M059J (cell line): ENCODE results near the gene JHY. TPM values are rescaled to one million over a fixed set of nuclear protein-coding genes. Genes with fewer than 3 reads are reported as not detected.

Experiments used
- DNase-seq: peaks from one replicate; pipeline ENCODE4 v3.0.0-alpha.2; 2012; ENCODE audit warnings: low read depth
- total RNA-seq: library from RNA; depleted of rRNA; stranded (reverse); fragments of >200 nt; shearing (Covaris generic); gene quantifications from 2 replicates; pipeline ENCODE4 v1.2.3, GENCODE V29; 2014

The JHY gene
- total RNA-seq, 1 experiment from 2014 or later, result 6.2 TPM

GRCh38 chr11:122871302-122871701 lies 11.3 kb upstream of the JHY start:
- DNase-seq, result no peak

- peak; percentile 74 for DNase-seq
These were observed 10.5 kb upstream of the JHY start for GRCh38 chr11:122872046-122872445.

GRCh38 chr11:122874991-122875390 lies 7.6 kb upstream of the JHY start:
- no peak for DNase-seq

- no peak for DNase-seq
These were observed 4.8 kb upstream of the JHY start for GRCh38 chr11:122877732-122878131.

GRCh38 chr11:122879785-122880184 lies 2.8 kb upstream of the JHY start:
- DNase-seq, result no peak

- DNase-seq, result peak; percentile 83
These were observed 492 bp downstream of the JHY start for GRCh38 chr11:122882857-122883645.

GRCh38 chr11:122883646-122883979 lies 1.1 kb downstream of the JHY start:
- DNase-seq, result no peak

- DNase-seq, result no peak
These were observed 5.6 kb downstream of the JHY start for GRCh38 chr11:122888162-122888561.

GRCh38 chr11:122893131-122893530 lies 10.6 kb downstream of the JHY start:
- DNase-seq, result peak; percentile 10

GRCh38 chr11:122895563-122895962 lies 13.0 kb downstream of the JHY start:
- peak; percentile 48 for DNase-seq

GRCh38 chr11:122897606-122898210 lies 15.1 kb downstream of the JHY start:
- peak; percentile 79 for DNase-seq

GRCh38 chr11:122898799-122899198 lies 16.2 kb downstream of the JHY start:
- DNase-seq, result no peak

- no peak for DNase-seq
These were observed 18.1 kb downstream of the JHY start for GRCh38 chr11:122900587-122901202.

GRCh38 chr11:122902951-122903350 lies 20.4 kb downstream of the JHY start:
- no peak for DNase-seq

GRCh38 chr11:122910775-122911174 lies 28.2 kb downstream of the JHY start:
- peak; percentile 29 for DNase-seq

GRCh38 chr11:122917311-122917710 lies 34.8 kb downstream of the JHY start:
- peak; percentile 78 for DNase-seq

GRCh38 chr11:122918734-122919133 lies 36.2 kb downstream of the JHY start:
- no peak for DNase-seq

- no peak for DNase-seq
These were observed 38.0 kb downstream of the JHY start for GRCh38 chr11:122920579-122920978.

GRCh38 chr11:122922893-122923292 lies 40.3 kb downstream of the JHY start:
- no peak for DNase-seq

GRCh38 chr11:122923302-122923701 lies 40.7 kb downstream of the JHY start:
- no peak for DNase-seq

GRCh38 chr11:122931510-122931909 lies 49.0 kb downstream of the JHY start:
- no peak for DNase-seq

- no peak for DNase-seq
These were observed 50.9 kb downstream of the JHY start for GRCh38 chr11:122933416-122933815.

- no peak for DNase-seq
These were observed 55.4 kb downstream of the JHY start for GRCh38 chr11:122937983-122938382.
